ACC112 (cell line): ENCODE measurements around the gene SH3RF3.

ENCODE experiments used
- H2AFZ ChIP-seq: fragments of 200-600 bp; sonication (generic); one replicate; pipeline ENCODE4 v1.6.0; 2017; ENCODE audit warnings: antibody characterized with exemption, low read length; ENCODE audit not compliant: unreplicated experiment
- H3K27ac ChIP-seq: fragments of 200-600 bp; sonication (generic); 2 replicates; pipeline ENCODE4 v1.5.1; 2014; ENCODE audit warnings: low read depth, mild to moderate bottlenecking, antibody characterized with exemption, low read length, moderate library complexity
- H3K27me3 ChIP-seq: fragments of 200-600 bp; sonication (generic); 2 replicates; pipeline ENCODE4 v1.6.1; 2014; ENCODE audit warnings: mild to moderate bottlenecking, antibody characterized with exemption, low read length, moderate library complexity, mixed read lengths; ENCODE audit not compliant: insufficient read depth
- H3K36me3 ChIP-seq: fragments of 200-600 bp; sonication (generic); 2 replicates; pipeline ENCODE4 v1.6.1; 2016; ENCODE audit warnings: mild to moderate bottlenecking, antibody characterized with exemption, low read length, moderate library complexity, mixed read lengths; ENCODE audit not compliant: insufficient read depth
- H3K4me1 ChIP-seq: fragments of 200-600 bp; sonication (generic); one replicate; pipeline ENCODE4 v1.6.1; 2016; ENCODE audit warnings: low read length, mixed read lengths; ENCODE audit not compliant: insufficient read depth, unreplicated experiment, control insufficient read depth
- H3K4me3 ChIP-seq: fragments of 200-600 bp; sonication (generic); 2 replicates; pipeline ENCODE4 v1.5.1; 2014; ENCODE audit warnings: mild to moderate bottlenecking, low read depth, low read length
- H3K79me2 ChIP-seq: fragments of 200-600 bp; sonication (generic); one replicate; pipeline ENCODE4 v1.6.0; 2016; ENCODE audit warnings: low read length; ENCODE audit not compliant: control insufficient read depth, unreplicated experiment, insufficient read depth

The SH3RF3 gene

DNA sequence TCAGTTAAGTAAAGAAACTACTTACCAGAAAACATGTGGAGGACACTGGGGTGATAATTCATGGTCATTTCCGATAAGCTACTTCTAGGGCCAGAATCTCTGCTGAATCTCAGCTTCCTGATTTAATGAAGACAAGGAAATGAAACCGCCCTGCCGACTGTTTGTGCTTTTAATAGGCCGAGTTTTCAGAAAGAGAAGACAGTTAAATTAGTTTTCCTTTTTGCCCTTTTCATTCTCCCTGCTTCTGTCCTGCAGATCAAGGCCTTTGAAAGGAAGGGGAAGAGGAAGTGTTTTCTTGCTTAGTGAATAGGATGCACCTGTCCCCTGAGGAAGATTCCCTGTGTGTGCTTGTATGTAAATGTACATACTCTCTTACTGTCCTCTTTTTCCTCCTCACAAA lies 126.6 kb downstream of the SH3RF3 start:
- no peaks in the 10 kb centered on the region for H3K36me3 ChIP-seq
- H3K79me2 ChIP-seq: peaks cover 32% of the 10 kb centered on the region
- no peaks in the 10 kb centered on the region for H3K4me1 ChIP-seq
- H2AFZ ChIP-seq: no peak overlapping the region
- no peaks in the 10 kb centered on the region for H3K27me3 ChIP-seq
- H3K4me3 ChIP-seq: no peak overlapping the region
- no peak overlapping the region for H3K27ac ChIP-seq

DNA sequence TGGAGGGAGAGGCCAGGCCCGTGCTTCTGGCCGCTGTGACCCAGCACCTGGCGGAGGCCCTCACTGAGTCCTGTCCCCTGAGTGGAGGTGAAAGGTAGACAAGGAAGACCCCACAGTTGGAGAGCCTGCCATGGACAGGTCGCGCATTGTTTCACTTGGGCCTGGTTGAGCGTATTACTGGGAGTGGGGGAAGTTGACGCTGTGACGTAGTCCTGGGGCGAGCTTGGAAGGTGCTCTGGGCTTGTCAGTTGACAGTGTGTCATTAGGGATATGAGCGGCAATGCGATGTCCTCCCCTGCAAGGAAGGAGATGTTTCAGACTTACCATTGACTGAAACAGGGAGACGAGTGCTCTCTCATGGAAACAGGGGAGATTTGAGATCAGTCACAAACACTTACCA lies 127.1 kb downstream of the SH3RF3 start:
- no peak overlapping the region for H2AFZ ChIP-seq
- no peak overlapping the region for H3K4me3 ChIP-seq
- no peaks in the 10 kb centered on the region for H3K27me3 ChIP-seq
- H3K27ac ChIP-seq: no peak overlapping the region
- no peaks in the 10 kb centered on the region for H3K36me3 ChIP-seq
- no peaks in the 10 kb centered on the region for H3K4me1 ChIP-seq
- H3K79me2 ChIP-seq: peaks cover 35% of the 10 kb centered on the region

DNA sequence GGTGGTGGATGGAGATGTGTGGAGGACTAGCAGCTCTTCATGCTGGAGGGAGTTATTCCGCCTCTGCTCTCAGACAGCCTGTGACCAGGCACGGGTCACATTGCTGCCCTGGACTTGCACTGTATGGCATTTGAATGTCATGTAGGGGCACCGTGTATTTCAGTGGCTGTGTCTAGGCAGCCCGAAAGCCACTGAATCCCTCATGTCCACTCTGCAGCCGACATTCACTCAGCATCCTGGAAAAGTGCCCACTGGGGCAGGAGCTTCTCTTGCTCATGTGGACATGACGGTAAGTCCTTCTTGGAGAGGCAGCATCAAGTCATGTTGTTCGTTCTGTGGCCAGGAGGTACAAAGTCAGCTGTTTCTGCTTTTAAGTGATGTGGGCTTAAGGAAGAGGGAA lies 127.9 kb downstream of the SH3RF3 start:
- Histone ChIP-seq H3K36me3 (no peaks in the 10 kb centered on the region), H2AFZ (no peak overlapping the region), H3K4me1 (no peaks in the 10 kb centered on the region), H3K27ac (no peak overlapping the region), H3K4me3 (no peak overlapping the region), H3K27me3 (no peaks in the 10 kb centered on the region), H3K79me2 (peaks cover 37% of the 10 kb centered on the region)

DNA sequence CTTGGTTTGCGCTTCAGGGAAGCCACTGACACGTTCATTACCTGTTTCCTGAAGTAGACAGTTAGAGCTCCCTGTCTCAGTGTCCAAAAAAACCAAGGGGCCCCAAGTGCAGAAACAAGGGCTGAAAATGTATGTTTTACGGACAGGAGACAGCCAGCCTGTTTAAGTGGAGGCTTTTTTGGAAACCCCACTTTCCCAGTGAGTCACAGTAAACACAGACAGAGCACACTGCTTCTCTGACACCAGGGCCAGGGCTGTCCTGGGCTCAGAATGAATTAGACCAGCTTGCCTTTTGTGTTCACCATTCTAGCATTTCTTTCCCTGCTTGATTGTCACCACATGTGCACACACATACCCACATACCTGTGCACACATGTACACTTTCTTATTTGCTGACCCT lies 128.6 kb downstream of the SH3RF3 start:
- Histone ChIP-seq H3K4me3 (no peak overlapping the region), H3K27ac (no peak overlapping the region), H3K79me2 (peaks cover 36% of the 10 kb centered on the region), H3K4me1 (no peaks in the 10 kb centered on the region), H3K27me3 (no peaks in the 10 kb centered on the region), H2AFZ (no peak overlapping the region), H3K36me3 (no peaks in the 10 kb centered on the region)

DNA sequence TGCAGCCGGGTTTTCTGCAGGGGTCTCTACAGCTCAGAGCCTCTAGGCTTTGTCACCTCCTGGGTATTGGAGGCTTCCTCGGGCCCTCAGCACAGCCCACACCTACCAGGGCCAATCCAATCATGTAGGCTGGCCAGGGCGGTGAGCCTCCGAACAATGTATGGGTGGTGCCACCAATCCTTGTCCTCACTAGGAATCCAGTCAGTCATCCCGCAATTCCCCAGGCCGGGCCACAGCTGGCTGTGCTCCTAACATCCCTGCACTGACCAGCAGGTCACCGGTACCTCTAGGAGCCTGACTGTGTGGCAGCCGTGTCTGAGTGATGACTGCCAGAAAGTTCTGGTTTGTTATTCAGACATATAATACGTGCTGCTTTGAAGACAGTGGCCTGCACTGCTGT lies 129.4 kb downstream of the SH3RF3 start:
- H3K79me2 ChIP-seq: peaks cover 35% of the 10 kb centered on the region
- H3K27ac ChIP-seq: no peak overlapping the region
- no peaks in the 10 kb centered on the region for H3K4me1 ChIP-seq
- H3K4me3 ChIP-seq: no peak overlapping the region
- H2AFZ ChIP-seq: no peak overlapping the region
- no peaks in the 10 kb centered on the region for H3K36me3 ChIP-seq
- H3K27me3 ChIP-seq: no peaks in the 10 kb centered on the region

DNA sequence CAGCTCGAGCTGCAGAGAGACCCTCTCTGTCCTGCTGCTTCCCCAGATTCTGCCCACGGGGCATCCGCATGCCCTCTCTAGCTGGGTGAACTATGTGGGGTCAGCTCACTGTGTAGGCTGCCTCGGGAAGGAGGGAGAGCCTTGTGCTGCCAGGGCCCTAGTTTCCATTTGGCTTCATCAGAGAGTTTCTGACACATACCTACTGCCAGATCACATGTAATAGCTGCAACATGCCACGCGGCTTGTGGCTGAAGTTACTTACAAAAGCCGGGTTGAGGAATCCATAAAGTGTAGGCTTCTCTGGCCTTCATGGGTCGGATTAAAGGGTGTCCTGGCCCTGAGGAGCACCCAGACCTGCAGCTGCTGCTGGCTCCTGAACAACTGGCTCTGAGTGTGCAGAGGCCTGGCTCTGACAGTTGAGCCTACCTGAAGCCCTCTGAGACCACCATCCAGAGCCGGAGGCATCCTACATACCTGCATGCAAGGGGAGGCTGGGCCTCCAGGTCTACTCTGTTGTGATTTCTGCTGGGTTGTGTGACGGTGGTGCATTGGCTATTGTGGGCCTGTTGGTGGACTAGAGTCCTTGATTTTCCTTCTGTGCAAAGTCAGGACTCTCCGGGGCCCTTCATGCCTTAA lies 130.0 kb downstream of the SH3RF3 start:
- Histone ChIP-seq H3K27me3 (no peaks in the 10 kb centered on the region), H2AFZ (no peak overlapping the region), H3K4me1 (no peaks in the 10 kb centered on the region), H3K4me3 (no peak overlapping the region), H3K79me2 (peaks cover 31% of the 10 kb centered on the region), H3K27ac (no peak overlapping the region), H3K36me3 (no peaks in the 10 kb centered on the region)

DNA sequence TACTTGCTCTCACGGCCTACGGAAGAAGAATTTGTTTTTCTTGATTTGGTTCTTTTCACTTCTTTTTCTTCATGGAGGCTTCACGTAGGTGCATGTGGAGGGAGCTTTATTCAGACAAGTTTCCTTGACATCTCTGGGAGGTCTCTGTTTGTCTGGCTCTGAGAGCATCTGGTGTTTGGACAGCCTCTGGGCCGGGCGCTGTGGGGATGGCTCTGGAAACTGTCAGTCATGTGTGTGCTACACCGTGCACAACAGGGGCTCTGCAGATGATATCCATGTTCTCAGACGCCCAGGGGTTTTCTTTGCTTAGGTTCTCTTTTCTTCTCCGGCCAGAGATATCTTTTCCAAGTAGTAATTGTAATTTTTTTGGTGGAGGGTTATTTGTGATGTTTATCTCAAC lies 130.7 kb downstream of the SH3RF3 start:
- Histone ChIP-seq H3K4me3 (no peak overlapping the region), H3K4me1 (peaks cover 4% of the 10 kb centered on the region), H3K36me3 (no peaks in the 10 kb centered on the region), H3K79me2 (peaks cover 24% of the 10 kb centered on the region), H3K27me3 (no peaks in the 10 kb centered on the region), H3K27ac (no peak overlapping the region), H2AFZ (no peak overlapping the region)

DNA sequence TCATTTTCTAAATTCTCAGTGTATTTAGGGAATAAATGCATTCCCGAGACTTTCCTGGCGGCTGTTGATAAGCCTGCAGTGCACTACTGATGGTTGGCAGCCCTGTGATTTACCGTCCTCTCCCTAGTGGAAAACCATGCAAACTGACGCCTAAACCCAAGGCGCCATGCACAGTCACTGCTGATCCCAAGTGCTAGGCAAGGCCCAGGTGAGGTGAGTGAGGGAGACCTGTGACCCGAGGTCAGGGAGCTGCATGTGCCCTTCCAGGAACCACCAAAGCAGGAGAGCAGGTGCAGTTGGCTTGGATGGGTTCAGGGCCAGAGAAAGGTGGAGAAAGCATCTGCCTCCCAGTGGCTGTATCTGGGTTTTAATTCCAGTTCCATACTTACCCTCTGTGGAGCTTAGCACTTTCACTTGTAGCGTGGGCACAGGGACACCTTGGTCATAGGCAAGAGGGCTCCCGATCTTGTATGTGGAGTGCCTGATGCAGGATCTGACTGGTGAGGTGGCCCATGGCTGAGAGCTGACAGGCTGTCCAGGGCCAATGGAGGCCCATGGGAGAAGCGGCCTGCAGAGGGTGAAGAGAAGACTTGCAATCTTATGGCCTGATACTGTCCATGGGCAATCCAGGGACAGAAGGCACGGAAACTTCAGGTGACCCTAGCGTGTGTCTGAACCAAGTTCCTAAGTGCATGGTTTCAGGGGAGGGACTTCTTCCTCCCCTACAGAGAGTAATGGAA lies 131.3 kb downstream of the SH3RF3 start:
- Histone ChIP-seq H3K4me3 (no peak overlapping the region), H3K27me3 (no peaks in the 10 kb centered on the region), H3K79me2 (peaks cover 24% of the 10 kb centered on the region), H3K27ac (no peak overlapping the region), H2AFZ (no peak overlapping the region), H3K4me1 (peaks cover 10% of the 10 kb centered on the region), H3K36me3 (no peaks in the 10 kb centered on the region)

DNA sequence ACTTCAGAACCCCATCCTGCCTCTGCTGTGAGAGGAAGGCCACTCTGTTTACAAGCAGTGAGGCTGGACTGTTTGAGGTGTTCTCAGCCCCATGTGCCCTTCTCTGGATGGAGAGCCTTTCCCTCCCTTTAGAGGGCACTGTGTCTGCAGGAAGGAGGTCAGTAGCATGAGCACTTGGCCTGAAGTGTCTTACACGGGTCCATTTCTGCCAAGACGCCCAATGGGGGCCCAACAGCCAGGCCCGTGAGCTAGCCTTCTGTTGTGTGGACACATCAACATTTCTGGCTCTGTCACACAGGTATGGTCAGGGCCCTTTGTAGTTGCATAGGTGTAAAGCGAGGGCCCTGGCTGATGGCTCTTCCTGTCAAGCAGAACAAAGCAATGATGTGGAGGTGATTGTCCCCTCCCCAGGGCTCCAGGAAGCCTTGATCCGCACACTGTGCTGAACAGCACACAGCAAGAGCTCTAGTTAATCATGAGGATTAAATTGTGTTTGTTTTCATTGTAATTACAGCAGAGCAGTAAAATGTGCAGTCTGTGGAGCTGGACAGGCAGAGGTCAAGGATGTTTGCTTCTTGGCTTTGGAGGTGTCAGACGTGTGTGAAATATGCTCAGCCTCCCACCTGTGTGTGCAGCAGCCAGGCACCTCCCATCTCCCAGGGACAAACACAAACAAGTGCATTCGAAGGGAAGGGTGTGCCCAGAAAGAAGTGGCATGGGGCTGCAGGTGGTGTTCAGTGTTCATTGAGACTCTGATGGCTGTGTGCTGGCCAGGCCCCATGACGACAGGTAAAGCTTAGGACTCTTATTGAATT lies 132.1 kb downstream of the SH3RF3 start:
- no peak overlapping the region for H3K4me3 ChIP-seq
- peaks cover 30% of the 10 kb centered on the region for H3K79me2 ChIP-seq
- no peaks in the 10 kb centered on the region for H3K27me3 ChIP-seq
- H3K27ac ChIP-seq: no peak overlapping the region
- no peaks in the 10 kb centered on the region for H3K36me3 ChIP-seq
- peaks cover 11% of the 10 kb centered on the region for H3K4me1 ChIP-seq
- H2AFZ ChIP-seq: no peak overlapping the region

DNA sequence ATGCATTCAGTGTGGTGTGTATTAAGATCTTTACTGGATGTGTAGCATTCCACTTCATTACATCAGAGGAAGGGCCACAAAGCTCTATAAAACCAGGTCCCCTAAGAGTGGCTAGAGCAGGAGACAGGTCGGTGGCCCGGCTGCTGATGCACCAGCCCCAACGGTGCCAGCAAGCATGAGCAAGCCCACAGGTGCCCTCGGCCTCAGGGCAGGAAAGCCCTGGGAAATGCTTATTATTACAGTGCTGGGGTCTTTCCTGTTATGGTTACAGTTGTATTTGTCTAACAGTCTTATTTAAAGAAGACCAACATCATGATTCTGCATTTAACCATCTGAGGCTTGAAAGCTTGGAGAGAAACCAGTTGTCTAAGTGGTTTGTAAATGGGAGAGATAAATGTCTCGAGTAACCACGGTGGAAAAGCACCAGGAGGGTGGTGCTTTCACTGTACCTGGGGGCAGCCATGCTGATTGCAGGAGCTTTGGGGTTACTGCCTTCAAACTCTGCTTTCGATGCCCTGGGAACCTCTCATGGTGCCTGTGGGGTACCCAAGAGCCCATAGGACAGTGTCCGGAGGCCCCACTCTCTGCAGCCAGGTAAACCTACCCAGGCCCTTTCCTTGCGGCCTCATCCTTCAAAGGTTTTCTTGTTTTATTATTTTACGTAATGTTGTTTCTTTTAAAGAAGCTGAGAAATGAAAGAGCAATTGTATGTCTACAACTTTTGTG lies 133.1 kb downstream of the SH3RF3 start:
- Histone ChIP-seq H3K27me3 (no peaks in the 10 kb centered on the region), H3K27ac (no peak overlapping the region), H3K79me2 (peaks cover 35% of the 10 kb centered on the region), H3K4me1 (peaks cover 11% of the 10 kb centered on the region), H3K36me3 (no peaks in the 10 kb centered on the region), H3K4me3 (no peak overlapping the region), H2AFZ (no peak overlapping the region)
